HG03378 (cell line): ENCODE measurements around the gene YIPF7.
A peak's percentile ranks its signal among the peaks of the same experiment; 100 is the strongest.

Experiments
- ATAC-seq: cut with Tn5 transposase; IDR thresholded peaks from one replicate; pipeline ENCODE4 v1.9.1; 2021; ENCODE audit warnings: mild to moderate bottlenecking, moderate library complexity; ENCODE audit not compliant: unreplicated experiment

Gene YIPF7

DNA sequence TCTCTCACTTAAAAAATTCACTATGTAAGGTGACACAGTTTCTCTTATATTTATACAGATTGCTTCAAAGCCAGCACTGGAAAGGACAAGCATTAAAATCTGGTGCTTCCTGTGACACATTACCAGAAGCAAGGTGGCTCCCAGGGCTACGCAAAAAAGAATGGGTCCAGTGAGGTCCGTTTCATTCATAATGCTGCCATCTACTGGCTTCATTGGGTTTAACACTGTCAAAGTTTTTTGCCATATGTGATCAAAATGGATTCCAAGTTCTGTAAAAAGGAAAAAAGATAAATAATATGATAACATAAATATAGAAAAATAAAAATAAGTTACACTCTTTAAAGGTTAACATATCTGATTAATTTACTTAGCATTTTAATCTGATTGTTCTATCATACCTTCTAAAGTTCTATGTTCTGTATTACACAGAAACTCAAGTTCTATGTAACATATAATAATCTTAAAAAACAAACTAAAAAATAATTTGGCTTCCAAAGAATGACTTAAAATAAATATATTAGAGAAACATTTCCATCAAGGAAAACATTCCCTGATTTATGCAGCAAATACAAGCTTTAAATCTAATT, 22.1 kb downstream of the YIPF7 start:
- ATAC-seq = peak; percentile 98

GRCh38 chr4:44623676-44624075, 27.7 kb downstream of the YIPF7 start:
- no peak for ATAC-seq

DNA sequence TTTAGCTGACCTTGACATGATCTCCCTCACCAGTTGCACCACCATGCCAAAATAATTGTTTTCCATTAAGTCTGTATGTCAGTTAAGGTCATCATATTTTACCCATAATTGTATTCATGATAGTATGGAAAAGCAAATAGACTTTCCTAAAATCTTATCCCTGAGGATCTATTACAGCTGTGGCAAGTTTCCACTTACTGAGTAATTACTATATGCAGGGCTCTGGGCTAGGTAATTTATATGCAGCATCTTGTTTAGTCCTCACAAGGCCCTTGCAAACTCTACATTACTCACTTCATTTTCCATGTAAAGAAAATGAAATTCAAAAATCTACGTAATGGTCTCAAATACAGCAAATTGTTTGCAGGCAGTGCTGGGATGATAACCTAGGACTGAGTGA, 34.8 kb downstream of the YIPF7 start:
- ATAC-seq = no peak

DNA sequence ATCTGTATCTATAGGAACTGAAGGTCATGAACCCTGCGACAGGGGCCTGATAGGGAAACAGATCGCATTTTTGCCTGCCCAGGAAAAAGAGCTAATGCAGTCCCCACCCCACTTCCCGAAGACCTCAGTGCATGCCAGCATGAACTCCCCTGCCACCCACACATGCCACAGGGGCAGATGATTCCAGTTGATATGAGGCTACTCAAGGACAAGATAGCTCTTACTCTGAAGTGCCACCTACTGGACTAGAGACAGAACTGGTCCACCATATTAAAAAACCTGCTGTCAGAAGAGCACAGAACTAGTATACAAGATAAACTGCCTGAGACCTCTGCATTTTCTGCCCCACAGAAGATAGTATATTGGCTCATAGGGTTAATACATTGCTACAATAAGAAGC, 68.0 kb downstream of the YIPF7 start:
- ATAC-seq = no peak

DNA sequence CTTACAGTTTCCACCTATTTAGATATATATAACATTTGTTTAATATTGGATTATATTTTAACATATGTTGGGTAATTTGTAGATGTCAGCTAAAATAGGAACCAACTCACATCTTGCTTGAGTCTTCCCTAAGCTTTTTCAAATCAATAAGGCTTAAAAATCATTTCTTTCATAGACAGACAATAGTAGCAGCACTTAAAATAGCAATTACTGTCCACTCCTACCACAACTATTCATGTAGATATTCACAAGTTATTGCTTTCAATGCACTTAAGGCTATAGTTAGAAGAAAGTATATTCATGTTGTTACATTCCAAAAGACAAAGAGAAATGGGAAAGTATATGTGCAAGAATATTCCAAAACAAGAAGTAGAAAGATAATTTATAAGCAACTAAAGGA, 71.2 kb downstream of the YIPF7 start:
- no peak for ATAC-seq

GRCh38 chr4:44578954-44579353, 72.5 kb downstream of the YIPF7 start:
- ATAC-seq = no peak
